OCI-LY1 (cell line): ENCODE data around the gene SLC35B2.
A peak's percentile ranks its signal among the peaks of the same experiment; 100 is the strongest.

Experiments used
- H2AFZ ChIP-seq: fragments of 200-600 bp; sonication (generic), shearing (Covaris generic); 2 replicates; pipeline ENCODE4 v1.6.0; 2014; ENCODE audit warnings: antibody characterized with exemption, mild to moderate bottlenecking, low read length
- H3F3A ChIP-seq: fragments of 200-600 bp; sonication (generic), shearing (Covaris generic); 2 replicates; pipeline ENCODE4 v1.6.0; 2014; ENCODE audit warnings: mild to moderate bottlenecking, antibody characterized with exemption, low read length, moderate library complexity; ENCODE audit not compliant: insufficient read depth
- H3K27ac ChIP-seq: fragments of 200-600 bp; sonication (generic); 2 replicates; pipeline ENCODE4 v1.5.1; 2014; ENCODE audit warnings: low read length, mixed run types, mild to moderate bottlenecking, low read depth; ENCODE audit not compliant: poor library complexity, severe bottlenecking
- H3K27me3 ChIP-seq: fragments of 200-600 bp; sonication (generic); 2 replicates; pipeline ENCODE4 v1.6.0; 2014; ENCODE audit warnings: antibody characterized with exemption, mild to moderate bottlenecking, low read length, moderate library complexity; ENCODE audit not compliant: insufficient read depth
- H3K36me3 ChIP-seq: fragments of 200-600 bp; sonication (generic); 2 replicates; pipeline ENCODE4 v1.6.1; 2014; ENCODE audit warnings: mild to moderate bottlenecking, antibody characterized with exemption, low read length, moderate library complexity, mixed read lengths; ENCODE audit not compliant: insufficient read depth
- H3K4me1 ChIP-seq: fragments of 200-600 bp; sonication (generic); 2 replicates; pipeline ENCODE4 v1.5.1; 2014; ENCODE audit warnings: mild to moderate bottlenecking, low read length, moderate library complexity; ENCODE audit not compliant: insufficient read depth, severe bottlenecking
- H3K4me2 ChIP-seq: fragments of 200-600 bp; sonication (generic), shearing (Covaris generic); 2 replicates; pipeline ENCODE4 v1.6.1; 2014; ENCODE audit warnings: low read length
- H3K4me3 ChIP-seq: fragments of 200-600 bp; sonication (generic); 2 replicates; pipeline ENCODE4 v1.5.1; 2014; ENCODE audit warnings: low read length, low read depth, mild to moderate bottlenecking, mixed read lengths; ENCODE audit not compliant: poor library complexity, severe bottlenecking
- H3K79me2 ChIP-seq: fragments of 200-600 bp; shearing (Covaris generic); 2 replicates; pipeline ENCODE4 v1.6.1; 2016; ENCODE audit warnings: mixed run types, low read length, mixed read lengths; ENCODE audit not compliant: insufficient read depth
- H3K9ac ChIP-seq: fragments of 200-600 bp; sonication (generic), shearing (Covaris generic); 2 replicates; pipeline ENCODE4 v1.6.1; 2014; ENCODE audit warnings: mild to moderate bottlenecking, low read length, mixed read lengths
- H3K9me2 ChIP-seq: fragments of 200-600 bp; sonication (generic), shearing (Covaris generic); 2 replicates; pipeline ENCODE4 v1.6.1; 2014; ENCODE audit warnings: low read depth, mild to moderate bottlenecking, low read length, mixed read lengths
- H3K9me3 ChIP-seq: fragments of 200-600 bp; shearing (Covaris generic); 2 replicates; pipeline ENCODE4 v1.6.1; 2014; ENCODE audit warnings: low read length, mixed read lengths
- H4K20me1 ChIP-seq: fragments of 200-600 bp; sonication (generic), shearing (Covaris generic); 2 replicates; pipeline ENCODE4 v1.6.0; 2016; ENCODE audit warnings: mild to moderate bottlenecking, low read length; ENCODE audit not compliant: insufficient read depth
- EZH2 ChIP-seq: fragments of 200-600 bp; sonication (generic), shearing (Covaris generic); IDR thresholded peaks from 2 replicates; pipeline ENCODE4 v1.8.0; 2017; ENCODE audit warnings: borderline replicate concordance, mixed run types, mild to moderate bottlenecking, antibody characterized with exemption, low read length, moderate library complexity, mixed read lengths
- TF ChIP-seq, protein P1 (sequence below): fragments of 200-600 bp; sonication (generic), shearing (Covaris generic); IDR thresholded peaks from 2 replicates; pipeline ENCODE4 v1.5.1; 2017; ENCODE audit warnings: mild to moderate bottlenecking, antibody characterized with exemption, low read length, moderate library complexity, mixed read lengths

The SLC35B2 gene

GRCh38 chr6:44237021-44237812 lies 20.1 kb downstream of the SLC35B2 start:
- no peaks in the 10 kb centered on the region for H3K9me3 ChIP-seq
- no peaks in the 10 kb centered on the region for H3K79me2 ChIP-seq
- no peak overlapping the region for H2AFZ ChIP-seq
- no peaks in the 10 kb centered on the region for H4K20me1 ChIP-seq
- H3K27me3 ChIP-seq, result no peaks in the 10 kb centered on the region
- H3K4me3 ChIP-seq, result peak overlapping the region; percentile 61
- H3K4me2 ChIP-seq, result peak overlapping the region; percentile 74
- peaks cover 9% of the 10 kb centered on the region for H3K4me1 ChIP-seq
- TF ChIP-seq, protein P1, sequence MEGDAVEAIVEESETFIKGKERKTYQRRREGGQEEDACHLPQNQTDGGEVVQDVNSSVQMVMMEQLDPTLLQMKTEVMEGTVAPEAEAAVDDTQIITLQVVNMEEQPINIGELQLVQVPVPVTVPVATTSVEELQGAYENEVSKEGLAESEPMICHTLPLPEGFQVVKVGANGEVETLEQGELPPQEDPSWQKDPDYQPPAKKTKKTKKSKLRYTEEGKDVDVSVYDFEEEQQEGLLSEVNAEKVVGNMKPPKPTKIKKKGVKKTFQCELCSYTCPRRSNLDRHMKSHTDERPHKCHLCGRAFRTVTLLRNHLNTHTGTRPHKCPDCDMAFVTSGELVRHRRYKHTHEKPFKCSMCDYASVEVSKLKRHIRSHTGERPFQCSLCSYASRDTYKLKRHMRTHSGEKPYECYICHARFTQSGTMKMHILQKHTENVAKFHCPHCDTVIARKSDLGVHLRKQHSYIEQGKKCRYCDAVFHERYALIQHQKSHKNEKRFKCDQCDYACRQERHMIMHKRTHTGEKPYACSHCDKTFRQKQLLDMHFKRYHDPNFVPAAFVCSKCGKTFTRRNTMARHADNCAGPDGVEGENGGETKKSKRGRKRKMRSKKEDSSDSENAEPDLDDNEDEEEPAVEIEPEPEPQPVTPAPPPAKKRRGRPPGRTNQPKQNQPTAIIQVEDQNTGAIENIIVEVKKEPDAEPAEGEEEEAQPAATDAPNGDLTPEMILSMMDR, result no peak
- TF ChIP-seq EZH2, result no peak
- no peaks in the 10 kb centered on the region for H3K9me2 ChIP-seq
- peak overlapping the region; percentile 57 for H3K9ac ChIP-seq
- H3K27ac ChIP-seq, result no peak overlapping the region
- H3F3A ChIP-seq, result no peaks in the 10 kb centered on the region
- H3K36me3 ChIP-seq, result peaks cover 31% of the 10 kb centered on the region

DNA sequence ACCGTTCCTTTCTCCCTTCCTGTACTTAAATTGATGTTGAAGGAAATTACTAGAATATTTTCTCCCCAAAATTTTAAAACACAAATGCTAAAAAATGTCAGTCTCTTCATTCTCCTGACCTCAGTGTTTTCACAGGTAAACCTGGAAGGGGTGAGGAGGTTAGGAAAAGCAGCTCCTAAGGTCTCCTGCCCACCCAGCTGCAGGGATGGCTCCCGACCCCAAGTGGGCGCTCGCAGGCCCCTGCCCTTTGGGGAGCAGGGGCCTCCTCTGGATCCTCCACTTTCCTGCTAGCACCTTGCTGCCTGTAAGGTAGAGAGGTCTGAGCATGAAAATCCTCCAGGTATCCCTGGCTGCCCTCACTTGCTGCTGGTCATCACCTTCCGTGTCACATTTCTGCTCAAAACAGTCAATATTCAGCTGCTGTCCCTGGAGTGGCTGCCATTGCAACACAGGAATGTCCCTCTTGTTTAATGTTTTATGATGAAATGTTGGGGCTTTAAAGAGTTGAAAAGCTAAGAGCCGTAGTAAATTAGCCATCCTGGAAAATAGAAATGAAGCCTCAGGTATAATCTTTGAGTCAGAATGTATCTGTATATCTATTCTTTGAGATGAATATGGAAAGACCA lies 21.3 kb downstream of the SLC35B2 start:
- H3K9me2 ChIP-seq, result no peaks in the 10 kb centered on the region
- no peaks in the 10 kb centered on the region for H3K79me2 ChIP-seq
- no peak overlapping the region for H3K4me3 ChIP-seq
- no peaks in the 10 kb centered on the region for H4K20me1 ChIP-seq
- H3K36me3 ChIP-seq, result peaks cover 43% of the 10 kb centered on the region
- no peak overlapping the region for H3K4me2 ChIP-seq
- TF ChIP-seq, protein P1, result peak; percentile 27
- no peak for TF ChIP-seq EZH2
- no peaks in the 10 kb centered on the region for H3F3A ChIP-seq
- H3K27me3 ChIP-seq, result no peaks in the 10 kb centered on the region
- H3K27ac ChIP-seq, result no peak overlapping the region
- no peaks in the 10 kb centered on the region for H3K9me3 ChIP-seq
- H2AFZ ChIP-seq, result no peak overlapping the region
- peaks cover 9% of the 10 kb centered on the region for H3K4me1 ChIP-seq
- H3K9ac ChIP-seq, result no peak overlapping the region

GRCh38 chr6:44235269-44235668 lies 22.1 kb downstream of the SLC35B2 start:
- Histone ChIP-seq H3K27me3 (no peaks in the 10 kb centered on the region), H3K9me2 (no peaks in the 10 kb centered on the region), H3F3A (no peaks in the 10 kb centered on the region), H3K4me2 (no peak overlapping the region), H3K79me2 (no peaks in the 10 kb centered on the region), H3K9me3 (no peaks in the 10 kb centered on the region), H2AFZ (no peak overlapping the region), H4K20me1 (no peaks in the 10 kb centered on the region), H3K36me3 (peaks cover 50% of the 10 kb centered on the region), H3K27ac (no peak overlapping the region), H3K9ac (no peak overlapping the region), H3K4me3 (no peak overlapping the region), H3K4me1 (peaks cover 9% of the 10 kb centered on the region)
- no peak for TF ChIP-seq EZH2
- TF ChIP-seq, protein P1, result no peak
